Endothelial cell of umbilical vein (primary cell): ENCODE measurements around the gene RHOF. TPM values are rescaled to one million over a fixed set of nuclear protein-coding genes. Genes with fewer than 3 reads are reported as not detected.

ENCODE experiments used
- BruUV-seq: library from RNA; stranded (reverse); fragments of 400-500 nt; replicated peaks from 2 replicates; lab custom pipeline; 2021; lab: Mats Ljungman, UMichigan
- CTCF ChIA-PET: fragments of 300-600, 350-600 bp; sonication (Branson Sonifier 250); formaldehyde crosslinking; loops from one replicate; lab custom pipeline; 2021; ENCODE audit warnings: antibody characterized with exemption, inconsistent platforms; lab: Charles Lee
- POLR2A ChIA-PET: fragments of 300-600, 350-600 bp; sonication (Branson Sonifier 250); formaldehyde crosslinking; loops from one replicate; lab custom pipeline; 2021; ENCODE audit warnings: antibody characterized with exemption, inconsistent platforms; lab: Charles Lee
- DNase-seq: peaks from one replicate; pipeline ENCODE4 v3.0.0-alpha.2; 2011; ENCODE audit warnings: low read depth, low spot score
- FAIRE-seq: peaks from 2 replicates; lab custom pipeline; 2011; peaks lifted over from hg19 to GRCh38; lab: Jason Lieb, UNC
- H2AFZ ChIP-seq: 2 replicates; pipeline ENCODE4 v1.6.0; 2012; ENCODE audit warnings: low read depth, low read length, control low read depth, inconsistent platforms
- H3K27ac ChIP-seq: 2 replicates; pipeline ENCODE4 v1.5.1; 2011; ENCODE audit warnings: low read depth, mild to moderate bottlenecking, control low read depth, low read length, moderate library complexity; ENCODE audit not compliant: insufficient read depth
- H3K27me3 ChIP-seq, 2 experiments: 2 replicates each; pipeline versions ENCODE4 v1.6.0 to v1.6.1; 2011; ENCODE audit warnings: low read length in 2 of 2, mixed read lengths in 1 of 2; ENCODE audit not compliant: control insufficient read depth in 2 of 2, insufficient read depth in 2 of 2
- H3K36me3 ChIP-seq, 2 experiments: 2 replicates in 1 of 2; 3 replicates in 1 of 2; pipeline ENCODE4 v1.5.1; 2011; ENCODE audit warnings: low read length in 2 of 2, mild to moderate bottlenecking in 1 of 2, moderate library complexity in 1 of 2; ENCODE audit not compliant: control insufficient read depth in 2 of 2, insufficient read depth in 2 of 2; ENCODE audit errors: extremely low read depth in 1 of 2
- H3K4me1 ChIP-seq: 3 replicates; pipeline ENCODE4 v1.5.1; 2011; ENCODE audit warnings: mild to moderate bottlenecking, low read length; ENCODE audit not compliant: control insufficient read depth, insufficient read depth; ENCODE audit errors: extremely low read depth
- H3K4me2 ChIP-seq: 2 replicates; pipeline ENCODE4 v1.6.1; 2011; ENCODE audit warnings: low read length, control low read depth, mixed read lengths; ENCODE audit not compliant: insufficient read depth
- H3K4me3 ChIP-seq, 3 experiments: fragments of 200-600 bp in 1 of 3; sonication (generic), shearing (Covaris generic) in 1 of 3; replicated peaks in 1 of 3; 2 replicates each; pipeline ENCODE4 v1.5.1; 2011 to 2016; ENCODE audit warnings: control low read depth in 3 of 3, low read length in 3 of 3, mild to moderate bottlenecking in 2 of 3, inconsistent platforms in 1 of 3, low read depth in 1 of 3, moderate library complexity in 1 of 3; ENCODE audit not compliant: insufficient read depth in 1 of 3
- H3K79me2 ChIP-seq: 2 replicates; pipeline ENCODE4 v1.6.0; 2012; ENCODE audit warnings: low read length, inconsistent platforms; ENCODE audit not compliant: control insufficient read depth, insufficient read depth
- H3K9ac ChIP-seq: replicated peaks from 2 replicates; pipeline ENCODE3; 2011; ENCODE audit warnings: low read length, control low read depth; ENCODE audit not compliant: insufficient read depth; ENCODE audit errors: extremely low read depth
- H3K9me1 ChIP-seq: replicated peaks from 3 replicates; pipeline ENCODE4 v1.6.0; 2011; ENCODE audit warnings: mild to moderate bottlenecking, low read length; ENCODE audit not compliant: control insufficient read depth, insufficient read depth; ENCODE audit errors: extremely low read depth
- H3K9me3 ChIP-seq: replicated peaks from 2 replicates; pipeline ENCODE4 v1.5.1; 2012; ENCODE audit warnings: low read length, inconsistent platforms; ENCODE audit not compliant: control insufficient read depth, insufficient read depth
- H4K20me1 ChIP-seq: replicated peaks from 2 replicates; pipeline ENCODE3; 2011; ENCODE audit warnings: mild to moderate bottlenecking, low read length; ENCODE audit not compliant: control insufficient read depth, insufficient read depth; ENCODE audit errors: extremely low read depth
- EZH2 ChIP-seq: IDR thresholded peaks from 2 replicates; pipeline ENCODE4 v1.6.1; 2012; ENCODE audit warnings: borderline replicate concordance, low read depth, mild to moderate bottlenecking, moderate library complexity, low read length, inconsistent platforms; ENCODE audit not compliant: severe bottlenecking
- FOS ChIP-seq: IDR thresholded peaks from 2 replicates; pipeline ENCODE4 v1.6.1; 2011; ENCODE audit warnings: mild to moderate bottlenecking, low read length, moderate library complexity, borderline replicate concordance; ENCODE audit not compliant: insufficient read depth
- GATA2 ChIP-seq: IDR thresholded peaks from 2 replicates; pipeline ENCODE4 v1.7.0; 2011; ENCODE audit warnings: low read depth, mild to moderate bottlenecking, moderate library complexity, mixed read lengths, low read length; ENCODE audit not compliant: insufficient read length, insufficient read depth
- JUN ChIP-seq: IDR thresholded peaks from 2 replicates; pipeline ENCODE4 v1.6.1; 2011; ENCODE audit warnings: borderline replicate concordance, low read depth; ENCODE audit not compliant: insufficient read length, insufficient read depth
- MAX ChIP-seq: IDR thresholded peaks from 2 replicates; pipeline ENCODE4 v1.6.1; 2011; ENCODE audit not compliant: insufficient read depth, insufficient read length
- MYC ChIP-seq: IDR thresholded peaks from one replicate; pipeline ENCODE4 v1.6.1; 2011; ENCODE audit warnings: mild to moderate bottlenecking, low read depth, low read length
- POLR2A ChIP-seq: IDR thresholded peaks from 2 replicates; pipeline ENCODE4 v1.6.1; 2012; ENCODE audit warnings: low read depth, mild to moderate bottlenecking, control low read depth, low read length
- POLR2AphosphoS5 ChIP-seq: IDR thresholded peaks from 2 replicates; pipeline ENCODE4 v1.6.1; 2012; ENCODE audit warnings: low read depth, mild to moderate bottlenecking, control low read depth, low read length, moderate library complexity; ENCODE audit not compliant: insufficient read depth
- dilution Hi-C: fragments of 300-500 bp; cut with MboI; formaldehyde crosslinking; loops from one replicate; pipeline ENCODE4 v1.15.0; 2019; ENCODE audit warnings: low sequenced_read_pairs; ENCODE audit not compliant: extremely low pct_ligation_motif_present
- intact Hi-C: fragments of 100-400 bp; cut with micrococcal nuclease; formaldehyde crosslinking; loops from one replicate; pipeline ENCODE4 v1.10.0; 2022
- polyA plus RNA-seq, 4 experiments: library from polyadenylated mRNA; depleted of rRNA in 3 of 4; stranded (reverse) in 3 of 4; unstranded in 1 of 4; fragments of >200 nt; gene quantifications; 2 replicates each; pipeline versions ENCODE4 v1.2.1 to v1.2.3, GENCODE V29; 2011 to 2012; ENCODE audit warnings: missing spikeins in 1 of 4
- total RNA-seq: library from RNA; stranded (reverse); gene quantifications from 2 replicates; pipeline ENCODE4 v1.2.3, GENCODE V29; 2021
- TF ChIP-seq, protein P1 (sequence below), 2 donors: IDR thresholded peaks; 1 replicate in 1 of 2; 2 replicates in 1 of 2; pipeline ENCODE4 v1.5.1; 2011; ENCODE audit warnings: low read length in 2 of 2, mild to moderate bottlenecking in 2 of 2, moderate library complexity in 2 of 2, control low read depth in 1 of 2, inconsistent platforms in 1 of 2, low read depth in 1 of 2; ENCODE audit not compliant: insufficient read depth in 1 of 2; ENCODE audit errors: extremely low read depth in 1 of 2

Gene RHOF
- total and polyA plus RNA-seq, 2 donors (not counting 3 experiments of a cell fraction or from before 2014, with no cell fraction given) = 9.3 to 22.3 TPM

- H3K4me3 ChIP-seq = no peak overlapping the region
- no peaks in the 10 kb centered on the region for H3K79me2 ChIP-seq
- TF ChIP-seq EZH2 = no peak
- TF ChIP-seq MAX = no peak
- TF ChIP-seq POLR2A = no peak
- TF ChIP-seq, protein P1, sequence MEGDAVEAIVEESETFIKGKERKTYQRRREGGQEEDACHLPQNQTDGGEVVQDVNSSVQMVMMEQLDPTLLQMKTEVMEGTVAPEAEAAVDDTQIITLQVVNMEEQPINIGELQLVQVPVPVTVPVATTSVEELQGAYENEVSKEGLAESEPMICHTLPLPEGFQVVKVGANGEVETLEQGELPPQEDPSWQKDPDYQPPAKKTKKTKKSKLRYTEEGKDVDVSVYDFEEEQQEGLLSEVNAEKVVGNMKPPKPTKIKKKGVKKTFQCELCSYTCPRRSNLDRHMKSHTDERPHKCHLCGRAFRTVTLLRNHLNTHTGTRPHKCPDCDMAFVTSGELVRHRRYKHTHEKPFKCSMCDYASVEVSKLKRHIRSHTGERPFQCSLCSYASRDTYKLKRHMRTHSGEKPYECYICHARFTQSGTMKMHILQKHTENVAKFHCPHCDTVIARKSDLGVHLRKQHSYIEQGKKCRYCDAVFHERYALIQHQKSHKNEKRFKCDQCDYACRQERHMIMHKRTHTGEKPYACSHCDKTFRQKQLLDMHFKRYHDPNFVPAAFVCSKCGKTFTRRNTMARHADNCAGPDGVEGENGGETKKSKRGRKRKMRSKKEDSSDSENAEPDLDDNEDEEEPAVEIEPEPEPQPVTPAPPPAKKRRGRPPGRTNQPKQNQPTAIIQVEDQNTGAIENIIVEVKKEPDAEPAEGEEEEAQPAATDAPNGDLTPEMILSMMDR (IDR thresholded peaks at IDR 0.05; ENCODE audit: extremely low read depth in 1 of 2, insufficient read depth in 1 of 2, low read depth in 1 of 2, low read length in 2 of 2) = no peak
- peak; percentile 82 for TF ChIP-seq JUN
- TF ChIP-seq POLR2AphosphoS5 = peak; percentile 80
- TF ChIP-seq GATA2 = peak; percentile 52
- TF ChIP-seq FOS = peak; percentile 95
- TF ChIP-seq MYC = peak; percentile 36
- H4K20me1 ChIP-seq = no peaks in the 10 kb centered on the region
- H2AFZ ChIP-seq = peak overlapping the region; percentile 6
- ChIA-PET CTCF (interaction anchor here (0.8 to 1.8 kb wide), 8 partner anchors 15 to 63 kb away, joined by 3 to 13 read pairs (median 4); partner anchors contain the start of genes RHOF and TMEM120B), POLR2A (interaction anchor here (1.0 kb wide), 1 partner anchor 18 kb away, joined by 6 read pairs; no protein-coding TSS in a partner anchor)
- H3K9me1 ChIP-seq = no peaks in the 10 kb centered on the region
- no peaks in the 10 kb centered on the region for H3K9me3 ChIP-seq
- H3K4me2 ChIP-seq = no peak overlapping the region
- H3K27me3 ChIP-seq = no peaks in the 10 kb centered on the region
- FAIRE-seq (peak; percentile 98), DNase-seq (peak; percentile 95)
- H3K36me3 ChIP-seq = no peaks in the 10 kb centered on the region
- BruUV-seq = no TSS peak
- H3K4me1 ChIP-seq = peaks cover 12% of the 10 kb centered on the region
- peak overlapping the region; percentile 45 for H3K9ac ChIP-seq
- dilution Hi-C loops (no loop called here), intact Hi-C loops (loop anchor here (1.0 to 5.0 kb wide), 2 partner anchors 36 to 44 kb away; partner anchors contain the start of genes RHOF and TMEM120B)
- peak overlapping the region; percentile 86 for H3K27ac ChIP-seq
Observed at GRCh38 chr12:121748571-121749265, 44.8 kb downstream of the RHOF start.
